Measurements from ENCODE around the gene CCDC3.
"Not testable (repeated sequence)": the region's sequence is repeated elsewhere in the genome, so short reads cannot be mapped to it uniquely, and the experiment has no call there.

CCDC3 gene

DNA sequence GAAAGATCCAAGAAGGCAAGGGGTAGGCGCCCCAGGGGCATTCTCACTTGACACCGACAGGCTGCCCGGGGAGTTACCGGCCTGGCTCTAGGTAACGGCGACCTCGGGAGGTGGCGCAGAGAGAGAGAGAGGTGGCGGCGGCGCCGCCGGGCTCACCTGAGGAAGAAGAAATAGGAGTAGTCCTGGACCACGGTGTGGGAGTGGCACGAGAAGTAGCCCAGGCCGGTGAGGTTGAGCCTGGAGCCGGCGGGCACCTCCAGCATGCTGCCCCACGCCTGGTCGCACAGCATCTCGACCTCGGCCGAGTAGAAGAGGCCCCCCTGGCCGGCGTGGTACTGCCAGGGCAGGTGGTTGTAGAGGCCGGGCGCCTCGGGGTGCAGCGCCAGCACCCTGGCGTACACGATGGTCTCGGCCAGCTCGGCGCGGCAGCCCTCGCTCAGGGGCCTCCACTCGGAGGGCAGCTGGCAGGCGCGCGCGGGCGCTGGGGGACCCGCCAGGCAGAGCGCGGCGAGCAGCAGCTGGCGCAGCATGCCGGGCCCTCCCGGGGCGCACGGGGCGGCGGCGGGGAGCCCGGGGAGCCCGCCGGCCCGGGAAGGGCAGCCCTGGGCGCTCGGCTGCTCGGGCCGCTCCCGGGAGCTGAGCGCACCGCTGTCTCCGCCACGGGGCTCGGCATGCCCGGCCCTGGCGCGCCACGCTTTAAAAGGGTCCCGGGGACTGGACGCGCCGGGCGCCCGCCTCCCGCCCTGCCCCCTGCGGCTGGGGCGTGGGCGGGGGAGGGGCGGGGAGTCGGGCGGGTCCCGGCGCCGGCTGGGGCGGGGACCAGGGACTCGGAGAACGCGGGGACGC lies at the start of gene CCDC3:
Gene CCDC3, minus strand, starts transcription at position 673 of the 846 bp plus-strand sequence. Its CDS starts 143 bp downstream, at position 530.
- DNase-seq (ENCODE audit: low spot score) (peak; percentile 86), FAIRE-seq (peak; percentile 40)

DNA sequence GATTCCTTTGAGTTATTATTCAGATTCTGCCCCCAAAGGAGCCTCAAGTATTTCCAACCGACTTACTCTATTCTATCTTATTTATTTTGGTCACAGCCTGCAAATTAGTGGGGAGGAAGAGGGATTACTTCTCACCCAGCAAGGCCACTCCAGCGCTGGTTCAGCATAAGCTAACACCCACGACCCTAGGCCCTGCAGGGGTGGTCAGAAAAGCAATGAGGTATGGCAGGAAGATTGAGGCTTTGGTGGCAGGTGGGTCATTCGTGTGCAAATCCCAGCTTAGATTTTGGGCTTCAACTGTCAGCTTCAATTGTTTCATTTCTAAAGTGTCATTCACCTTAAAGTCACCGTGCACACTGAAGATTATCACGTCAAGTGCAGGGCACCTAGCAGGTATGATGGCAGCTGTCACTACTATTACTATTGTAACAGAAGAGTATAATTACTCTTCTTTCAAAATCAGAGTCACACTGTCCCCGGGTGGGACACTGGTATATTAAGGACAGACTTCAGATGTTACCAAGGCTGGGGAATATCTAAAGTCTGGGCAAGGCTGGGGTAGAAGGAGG lies 49.7 kb upstream of the CCDC3 start:
- DNase-seq (ENCODE audit: low spot score) (no peak), FAIRE-seq (no peak)

DNA sequence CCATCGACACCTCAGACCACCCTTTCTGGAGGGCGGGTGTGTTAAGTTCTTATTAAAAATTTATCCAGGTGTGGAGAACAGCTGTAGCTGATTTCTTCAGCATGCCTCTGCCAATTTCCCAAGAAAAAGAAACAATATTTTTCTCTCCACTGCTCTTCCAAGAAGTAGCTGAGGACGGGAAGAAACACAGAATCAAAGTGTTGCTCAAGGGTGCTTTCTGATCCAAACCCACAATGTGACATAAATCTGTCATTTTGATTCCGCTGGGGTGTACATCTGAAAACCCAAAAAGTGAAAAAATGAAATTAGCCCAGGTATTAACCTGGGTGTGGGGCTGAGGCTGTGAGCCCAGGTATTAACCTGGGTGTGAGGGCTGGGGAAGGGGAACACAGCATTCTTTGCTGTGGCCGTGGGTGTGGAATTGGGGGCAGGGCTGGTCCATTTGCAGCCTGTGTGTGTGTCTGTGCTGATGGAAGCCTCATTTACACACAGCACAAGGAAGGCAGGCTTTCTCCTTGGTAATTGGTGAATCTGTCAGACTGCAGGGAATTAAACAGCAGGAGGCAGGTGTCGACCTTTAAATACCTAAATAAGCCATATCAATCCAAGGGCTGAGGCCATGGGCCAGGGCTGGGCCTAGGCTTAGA lies 48.4 kb upstream of the CCDC3 start:
- FAIRE-seq (no peak), DNase-seq (ENCODE audit: low spot score) (no peak)

DNA sequence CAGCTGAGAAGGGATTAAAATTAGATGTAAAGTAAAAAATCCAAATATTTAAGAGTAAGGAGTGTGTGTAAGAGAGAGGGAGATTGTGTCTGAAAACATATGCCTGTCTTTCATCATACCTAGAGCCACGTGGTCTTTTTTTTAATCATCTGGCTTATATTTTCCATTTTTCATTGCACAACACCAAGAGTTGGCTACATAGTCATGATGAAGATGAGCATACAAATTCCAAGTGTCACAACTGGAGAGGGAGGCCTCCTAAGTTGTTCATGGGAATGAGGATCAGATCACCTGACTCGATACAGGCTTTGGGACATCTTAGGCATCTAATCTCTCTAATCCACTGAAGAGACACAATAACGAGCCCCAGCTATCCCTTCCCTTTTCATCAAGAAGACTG lies 47.2 kb upstream of the CCDC3 start:
- DNase-seq (ENCODE audit: low spot score): no peak
- no peak for FAIRE-seq

DNA sequence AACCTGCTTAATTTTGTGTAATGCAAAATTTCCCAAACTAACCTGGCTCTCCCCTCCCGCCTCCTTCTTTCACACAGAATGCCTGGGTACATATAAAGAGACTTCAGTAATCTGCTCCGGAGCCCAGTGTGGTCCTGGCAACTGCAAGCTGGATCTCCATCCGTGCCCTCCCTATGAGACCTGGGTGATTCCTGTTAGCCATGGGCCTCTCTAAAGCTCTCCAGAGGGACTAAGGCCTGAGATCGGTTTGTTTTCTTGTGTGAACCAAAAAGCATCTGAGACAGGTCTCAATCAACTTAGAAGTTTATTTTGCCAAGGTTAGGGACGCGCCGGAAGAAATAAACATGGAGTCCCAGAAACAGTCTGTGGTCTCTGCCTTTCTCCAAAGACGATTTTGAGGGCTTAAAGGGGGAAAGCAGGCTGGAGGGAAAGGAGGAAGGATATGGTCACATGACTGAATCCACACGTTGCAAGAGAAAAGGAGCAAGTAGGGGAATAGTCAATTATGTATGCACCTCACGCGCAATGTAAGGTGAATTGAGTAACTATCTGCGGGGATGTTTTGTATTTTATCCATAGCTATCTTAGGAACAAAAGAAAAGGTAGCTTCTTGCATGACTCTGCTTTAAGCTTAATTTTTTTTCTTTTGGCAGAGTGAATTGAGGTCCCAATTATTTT lies 46.2 kb upstream of the CCDC3 start:
- FAIRE-seq: no peak
- DNase-seq (ENCODE audit: low spot score): no peak

DNA sequence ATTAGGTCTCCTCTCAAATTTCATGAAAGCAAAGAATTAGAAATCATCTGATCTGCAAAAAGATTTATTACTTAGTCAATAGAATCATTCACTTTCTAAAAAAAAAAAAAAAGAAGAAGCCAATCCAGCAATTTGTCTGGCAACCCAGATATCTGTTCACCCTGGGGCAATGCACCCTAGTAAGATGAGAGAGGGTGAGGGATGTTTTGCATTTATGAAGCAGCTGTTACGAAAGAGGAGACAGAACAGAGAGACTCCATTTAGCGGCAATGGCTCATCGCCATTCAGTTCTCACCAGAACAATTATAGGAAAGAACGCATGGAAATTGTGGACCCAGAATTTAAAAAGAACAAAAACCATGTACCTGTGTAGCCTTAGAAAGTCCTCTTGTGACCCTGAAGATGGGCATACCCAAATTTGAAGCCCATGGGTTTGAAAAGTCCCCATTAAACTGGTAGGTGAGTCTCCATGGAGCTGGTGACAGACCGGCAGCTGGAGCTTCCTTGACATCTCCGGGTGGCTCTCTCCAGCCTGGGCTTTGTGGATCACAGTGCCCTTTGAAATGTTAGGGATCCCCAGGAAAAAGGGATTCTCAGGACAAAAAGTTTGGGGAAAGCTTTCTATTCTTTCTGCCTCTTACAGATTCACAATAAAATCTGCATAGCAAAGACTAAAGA lies 45.5 kb upstream of the CCDC3 start:
- no peak for FAIRE-seq
- no peak for DNase-seq (ENCODE audit: low spot score)

DNA sequence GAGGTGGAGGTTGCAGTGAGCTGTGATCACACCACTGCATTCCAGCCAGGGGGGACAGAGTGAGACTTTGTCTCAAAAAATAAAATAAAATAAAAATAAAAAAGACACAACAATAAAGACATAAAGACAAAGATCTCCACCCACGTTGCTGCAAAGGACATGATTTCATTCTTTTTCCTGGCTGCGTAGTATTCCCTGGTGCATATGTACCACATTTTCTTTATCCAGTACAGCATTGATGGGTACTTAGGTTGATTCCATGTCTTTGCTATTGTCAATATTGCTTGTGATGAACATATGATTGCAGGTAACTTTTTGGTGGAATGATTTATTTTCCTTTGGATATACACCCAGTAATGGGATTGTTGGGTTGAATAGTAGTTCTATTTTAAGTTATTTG lies 42.0 kb upstream of the CCDC3 start:
- DNase-seq (ENCODE audit: low spot score): no peak
- no peak for FAIRE-seq

DNA sequence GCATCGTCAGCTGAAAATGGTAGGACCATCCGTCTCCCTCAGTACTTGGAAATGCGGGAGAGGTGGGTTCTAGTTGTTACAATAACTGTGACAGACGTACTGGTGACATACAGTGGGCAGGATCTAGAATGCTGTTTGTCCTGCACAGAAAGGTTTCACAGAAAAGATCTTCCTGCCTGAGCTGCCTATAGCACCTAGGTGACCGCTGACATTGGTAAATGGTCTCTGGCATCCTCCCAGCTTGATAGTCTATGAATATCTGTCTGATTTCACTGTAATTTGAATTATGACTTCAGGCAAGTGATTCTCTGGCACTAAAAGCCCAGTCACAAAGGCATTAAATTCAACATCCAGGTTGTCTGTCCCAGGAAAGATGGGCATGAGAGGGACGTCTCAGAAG lies 38.2 kb upstream of the CCDC3 start:
- DNase-seq (ENCODE audit: low spot score): no peak
- FAIRE-seq: no peak

DNA sequence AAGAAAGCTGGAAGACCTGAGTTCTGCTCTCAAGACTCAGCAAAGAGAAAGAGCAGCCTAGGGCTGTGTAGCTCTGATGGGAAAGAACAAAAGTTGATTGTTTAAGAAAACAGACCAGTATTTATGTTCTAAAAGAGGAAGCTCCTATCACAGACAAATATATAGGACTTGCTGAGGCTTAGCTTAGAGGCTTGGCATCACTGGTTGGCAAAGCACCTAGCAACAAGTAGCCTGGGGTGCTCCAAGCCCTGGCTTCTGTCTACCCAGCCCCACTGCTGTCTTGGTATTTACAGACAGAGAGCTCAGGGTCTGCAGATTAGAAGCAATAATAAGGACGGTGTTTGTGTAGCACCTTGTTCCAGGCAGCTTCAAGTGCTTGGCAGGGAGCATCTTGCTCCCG lies 36.9 kb upstream of the CCDC3 start:
- no peak for FAIRE-seq

DNA sequence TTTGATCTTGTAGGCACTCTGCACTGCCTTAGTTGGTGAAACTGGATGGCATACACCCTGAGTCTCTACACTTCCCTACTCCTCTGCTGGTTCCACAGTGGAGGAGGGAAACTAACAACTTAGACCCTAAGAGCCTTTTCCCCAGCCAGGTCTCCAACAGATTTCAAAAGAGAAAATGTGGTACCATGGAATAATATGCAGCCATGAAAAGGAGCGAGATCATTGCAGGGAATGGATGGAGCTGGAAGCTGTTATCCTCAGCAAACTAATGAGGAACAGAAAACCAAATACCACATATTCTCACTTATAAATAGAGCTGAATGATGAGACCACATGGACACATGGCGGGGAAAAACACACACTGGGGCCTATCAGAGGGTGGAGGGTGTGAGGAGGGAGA lies 36.3 kb upstream of the CCDC3 start:
- FAIRE-seq (no peak), DNase-seq (ENCODE audit: low spot score) (no peak)

More for the DNA sequence above, 36.9 kb upstream of the CCDC3 start:
- no peak for DNase-seq (ENCODE audit: low spot score)

DNA sequence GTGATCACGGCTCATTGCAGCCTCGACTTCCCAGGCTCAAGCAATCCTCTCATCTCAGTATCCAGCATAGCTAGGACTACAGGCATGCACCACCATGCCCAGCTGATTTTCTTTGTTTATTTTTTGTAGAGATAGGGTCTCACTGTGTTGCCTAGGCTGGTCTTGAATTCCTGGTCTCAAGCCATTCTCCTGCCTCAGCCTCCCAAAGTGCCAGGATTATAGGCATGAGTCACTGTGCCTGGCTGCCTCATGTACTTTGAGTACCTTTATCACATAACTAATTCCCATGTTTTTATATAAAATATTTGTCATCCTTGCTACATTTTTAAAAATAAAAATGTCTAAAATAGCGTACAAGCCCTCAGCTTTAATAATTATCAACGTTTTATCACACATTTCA lies 35.3 kb upstream of the CCDC3 start:
- DNase-seq (ENCODE audit: low spot score): no peak
- FAIRE-seq: no peak

DNA sequence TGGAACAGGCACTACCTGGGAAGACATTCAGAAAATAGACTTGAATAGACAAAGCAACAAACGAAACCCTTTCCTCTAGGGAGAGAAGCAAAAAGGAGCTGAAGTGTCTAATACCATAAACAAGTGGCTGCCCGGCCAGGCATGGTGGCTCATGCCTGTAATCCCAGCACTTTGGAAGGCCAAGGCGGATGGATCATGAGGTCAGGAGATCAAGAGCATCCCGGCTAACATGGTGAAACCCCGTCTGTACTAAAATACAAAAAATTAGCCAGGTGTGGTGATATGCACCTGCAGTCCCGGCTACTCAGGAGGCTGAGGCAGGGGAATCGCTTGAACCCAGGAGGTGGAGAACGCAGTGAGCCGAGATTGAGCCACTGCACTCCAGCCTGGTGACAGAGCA lies 34.2 kb upstream of the CCDC3 start:
- FAIRE-seq; DNase-seq (ENCODE audit: low spot score): not testable (repeated sequence)

DNA sequence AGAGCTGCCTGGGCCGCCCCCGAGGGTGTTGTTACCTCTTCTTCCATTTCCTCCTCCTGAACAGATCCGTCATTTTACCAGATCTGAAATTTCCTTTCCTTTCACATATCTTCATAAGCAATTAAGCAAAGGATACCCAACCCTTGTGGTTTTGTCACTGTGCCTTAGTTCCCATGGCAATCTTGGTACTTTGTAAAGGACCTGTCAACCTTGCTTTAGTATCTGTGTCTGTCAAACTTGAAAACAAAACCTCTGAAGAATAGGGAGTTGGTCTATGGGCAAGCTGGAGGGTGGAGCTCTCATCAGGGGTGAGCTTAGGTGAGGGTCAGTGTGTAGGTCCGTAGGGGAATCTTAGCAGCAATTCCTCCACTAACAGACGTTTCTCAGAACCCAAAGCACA lies 25.4 kb upstream of the CCDC3 start:
- no peak for DNase-seq (ENCODE audit: low spot score)
- no peak for FAIRE-seq

DNA sequence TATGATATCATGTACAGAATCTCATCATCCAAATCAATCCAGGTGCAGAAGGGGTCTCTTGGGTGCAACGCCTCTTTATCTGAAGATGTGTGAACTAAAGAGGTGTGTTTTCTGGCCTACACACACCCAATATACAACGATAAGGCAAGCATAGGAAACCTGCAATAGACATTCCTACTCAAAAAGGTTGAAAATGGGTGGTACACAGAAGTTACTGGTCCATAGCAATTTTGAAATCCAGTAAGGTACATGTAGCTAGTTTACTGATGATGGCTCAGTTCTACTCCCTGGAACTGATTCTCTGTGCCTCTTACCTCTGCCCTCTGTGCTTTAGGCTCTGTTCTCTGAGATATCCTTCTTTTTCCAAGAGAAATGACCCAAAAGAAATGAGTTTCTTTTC lies 22.2 kb upstream of the CCDC3 start:
- FAIRE-seq (no peak), DNase-seq (ENCODE audit: low spot score) (no peak)

DNA sequence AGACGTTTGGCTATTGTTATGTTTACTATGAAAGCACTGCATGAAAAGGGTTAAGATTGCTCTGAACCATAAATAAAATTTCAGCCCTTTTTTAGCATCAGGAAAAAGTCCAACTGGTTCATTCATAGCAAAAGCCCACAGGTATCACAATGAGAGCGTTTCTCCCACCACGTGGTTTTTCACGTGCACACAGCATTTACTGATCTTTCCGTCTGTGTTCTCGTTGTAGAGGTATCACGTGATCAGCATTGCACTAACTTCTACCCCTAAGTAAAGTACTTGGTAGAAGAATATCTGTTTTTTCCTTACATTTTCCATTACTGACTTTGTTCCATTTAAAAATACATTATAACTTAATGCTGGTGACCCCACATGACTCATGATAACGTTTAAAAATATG lies 17.8 kb upstream of the CCDC3 start:
- DNase-seq (ENCODE audit: low spot score) (no peak), FAIRE-seq (no peak)

DNA sequence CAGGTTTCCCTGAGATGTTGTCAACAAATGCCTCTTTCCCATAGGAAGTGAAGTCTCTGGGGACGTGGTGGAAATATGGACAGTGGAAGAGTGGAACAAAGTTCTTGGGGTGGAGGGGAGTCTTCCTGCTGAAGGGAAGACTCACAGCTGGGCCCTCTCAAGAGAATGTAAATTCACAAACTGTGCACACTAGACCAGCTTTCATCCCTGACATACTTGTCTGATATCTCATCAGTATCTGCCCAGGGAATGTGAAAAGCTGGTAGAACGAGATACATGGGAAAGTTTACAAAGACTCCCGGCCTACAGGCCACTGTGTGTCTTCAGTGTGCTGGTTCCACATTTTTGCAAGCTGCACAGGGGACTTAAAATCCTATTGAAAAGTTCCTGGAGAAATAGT lies 16.7 kb upstream of the CCDC3 start:
- no peak for FAIRE-seq
- DNase-seq (ENCODE audit: low spot score): no peak

DNA sequence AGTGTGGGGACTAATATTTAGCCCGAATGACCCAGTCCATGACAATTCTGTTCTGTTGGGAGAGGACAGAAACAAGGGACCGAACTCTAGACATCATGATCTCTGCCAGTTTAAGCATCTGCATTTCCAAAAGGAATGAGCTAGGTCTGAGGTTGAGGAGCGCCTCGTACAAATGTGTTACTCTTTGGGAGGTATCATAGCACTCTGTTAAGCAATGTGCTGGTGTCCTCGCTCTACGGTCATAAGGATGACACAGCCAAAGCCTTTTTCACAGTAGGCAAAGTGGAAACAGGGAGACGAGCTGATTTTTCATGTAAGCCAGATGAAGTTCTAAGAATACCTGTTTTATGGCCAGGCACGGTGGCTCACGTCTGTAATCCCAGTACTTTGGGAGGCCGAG lies 15.4 kb upstream of the CCDC3 start:
- FAIRE-seq (no peak), DNase-seq (ENCODE audit: low spot score) (no peak)

DNA sequence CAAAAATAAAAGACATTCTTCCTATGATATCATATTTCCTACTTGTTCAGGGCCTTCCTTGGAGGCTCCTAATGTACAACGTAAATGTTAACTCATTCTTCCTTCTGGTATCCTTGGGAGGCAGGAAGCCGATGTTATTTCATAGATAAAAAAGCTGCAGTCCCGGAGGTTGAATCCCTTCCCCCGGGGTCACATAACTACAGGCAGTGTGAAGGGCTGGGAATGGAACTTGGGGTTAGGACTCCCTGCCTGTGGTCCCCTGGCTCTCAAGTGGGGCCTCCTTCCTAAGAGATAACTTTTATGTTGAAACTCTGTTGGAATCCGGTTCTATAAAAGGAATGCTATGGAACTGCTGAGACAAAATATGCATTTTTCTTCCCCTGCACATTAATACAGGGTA lies 14.9 kb upstream of the CCDC3 start:
- no peak for FAIRE-seq
- DNase-seq (ENCODE audit: low spot score): no peak

DNA sequence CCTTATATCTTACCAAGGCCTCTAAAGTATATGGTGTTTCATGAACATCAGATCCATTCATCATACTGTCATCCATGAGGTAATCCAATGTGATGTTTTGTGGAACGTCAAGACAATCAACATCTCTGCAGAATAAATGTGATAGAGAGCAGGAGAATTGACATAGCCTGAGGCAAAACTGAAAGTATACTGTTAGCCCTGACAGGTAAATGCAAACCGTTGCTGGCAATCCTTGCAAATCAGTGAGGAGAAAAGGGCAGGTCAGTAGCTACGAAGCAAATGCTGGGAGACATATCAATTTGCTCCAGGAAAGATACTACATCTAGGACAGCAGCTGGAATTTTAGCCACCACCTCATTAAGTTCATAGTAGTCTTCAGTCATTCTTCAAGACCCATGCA lies 4.5 kb upstream of the CCDC3 start:
- FAIRE-seq (no peak), DNase-seq (ENCODE audit: low spot score) (no peak)

DNA sequence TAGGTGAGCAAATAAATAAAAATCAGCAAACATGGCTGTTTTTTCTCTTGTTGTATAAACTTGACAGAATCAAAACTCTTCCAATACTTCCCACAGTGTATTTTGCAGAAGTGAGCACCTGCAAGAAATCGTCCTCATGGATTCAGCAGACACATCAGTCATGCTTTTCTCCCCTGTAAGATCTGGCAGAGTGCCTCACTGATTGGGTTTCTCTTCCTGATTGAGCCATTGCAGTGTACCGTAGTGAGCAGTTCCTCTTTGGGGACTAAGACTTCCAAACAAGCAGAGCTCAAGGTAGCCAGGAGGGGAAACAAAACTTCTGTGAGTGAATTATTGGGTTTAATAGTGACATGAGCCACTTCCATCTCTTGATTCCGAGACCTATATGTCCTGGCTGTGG lies 2.2 kb upstream of the CCDC3 start:
- DNase-seq (ENCODE audit: low spot score) (no peak), FAIRE-seq (no peak)

DNA sequence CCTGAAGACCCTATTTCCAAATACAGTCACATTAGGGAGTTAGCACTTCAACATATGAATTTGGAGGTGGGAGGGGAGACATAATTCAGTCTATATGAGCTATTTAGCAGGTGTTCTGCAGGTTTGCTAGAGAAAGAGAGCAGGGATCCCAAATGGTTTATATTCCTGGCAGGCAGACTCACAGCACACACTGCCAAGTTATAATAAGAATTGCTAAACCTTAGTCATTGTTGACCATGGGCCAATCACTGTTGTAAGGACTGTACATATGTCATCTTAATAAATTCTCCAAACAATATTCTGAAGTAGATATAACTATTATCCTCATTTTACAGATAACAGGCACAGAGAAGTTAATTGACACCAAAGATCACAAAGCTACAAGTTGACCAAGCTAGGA lies 1.5 kb upstream of the CCDC3 start:
- no peak for DNase-seq (ENCODE audit: low spot score)

DNA sequence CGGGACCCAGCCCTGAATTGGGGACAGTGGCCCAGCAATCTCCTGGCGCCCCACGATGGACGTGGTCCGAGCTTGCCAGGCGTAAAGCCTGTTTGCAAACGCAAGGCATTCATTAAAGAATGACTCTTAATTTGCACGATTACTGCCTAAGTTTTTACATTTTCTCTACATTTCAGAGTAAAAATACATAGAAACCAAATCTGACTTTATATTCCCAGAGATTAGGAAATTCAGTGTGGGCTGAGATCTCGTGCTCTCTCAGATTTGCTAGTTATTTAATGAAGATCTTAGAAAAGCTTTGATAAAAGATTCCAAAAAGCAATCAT lies 337 bp upstream of the CCDC3 start:
- FAIRE-seq: no peak
- no peak for DNase-seq (ENCODE audit: low spot score)

More for the DNA sequence above, 1.5 kb upstream of the CCDC3 start:
- FAIRE-seq: no peak

Measured in urothelium cell line (cell line).